T47D (cell line): ENCODE measurements around the gene HBP1.
A peak's percentile ranks its signal among the peaks of the same experiment; 100 is the strongest.

ENCODE experiments used
- DNase-seq, 2 experiments: peaks; one replicate each; pipeline versions ENCODE4 v3.0.0 to v3.0.0-alpha.2; 2011 to 2012; ENCODE audit warnings: low read depth in 1 of 2, low spot score in 1 of 2
- JUND ChIP-seq: IDR thresholded peaks from 2 replicates; pipeline ENCODE4 v1.6.1; 2012; ENCODE audit warnings: low read depth
- in situ Hi-C: cut with HindIII; loops from 2 replicates; pipeline ENCODE4 v1.10.0; 2016; ENCODE audit warnings: low sequenced_read_pairs, low pct_unique_long_range_greater_than_20kb

The HBP1 gene

GRCh38 chr7:107165341-107165740 lies 3.5 kb upstream of the HBP1 start:
- no peak for TF ChIP-seq JUND
- in situ Hi-C loops, result no loop called here
- DNase-seq, result no peak

GRCh38 chr7:107166736-107167426 lies 1.9 kb upstream of the HBP1 start:
- DNase-seq, result no peak
- no peak for TF ChIP-seq JUND
- in situ Hi-C loops, result no loop called here

DNA sequence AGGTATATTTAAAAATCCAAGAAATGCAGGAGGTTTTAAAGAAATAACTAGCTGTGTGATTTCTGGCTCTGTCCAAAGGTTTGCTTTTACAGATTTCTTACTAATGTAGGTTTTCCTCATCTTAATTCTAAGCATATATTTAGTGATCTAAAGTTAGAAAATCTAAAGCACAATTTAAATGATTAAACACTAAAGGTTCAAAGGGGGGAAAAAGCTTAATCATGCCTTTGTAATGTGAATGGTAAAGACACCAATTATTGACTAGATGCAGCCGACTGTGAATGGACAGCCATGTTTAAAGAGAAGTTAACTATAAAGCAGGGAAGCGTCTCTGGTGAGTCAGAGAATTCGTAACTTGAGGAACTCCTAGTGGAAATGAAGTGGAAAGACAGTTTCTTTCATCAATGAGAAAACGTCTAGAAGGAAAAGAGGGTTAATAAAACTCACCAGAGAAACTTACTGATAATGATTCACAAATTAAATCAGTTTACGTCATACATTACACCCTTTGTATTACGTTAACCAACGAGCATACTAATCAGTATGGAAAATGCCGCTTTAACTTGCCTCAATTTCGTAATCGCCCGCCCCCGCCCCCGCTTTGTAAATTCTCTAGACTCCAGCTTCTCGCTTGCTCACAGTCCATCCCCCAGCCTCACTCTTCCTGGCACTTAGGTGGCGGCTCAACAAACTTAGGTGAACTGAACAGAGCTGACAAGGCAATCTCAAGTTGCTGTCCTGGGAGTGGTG lies 1.1 kb upstream of the HBP1 start:
- in situ Hi-C loops, result no loop called here
- TF ChIP-seq JUND, result no peak
- peak; percentile 24 to 80 for DNase-seq

DNA sequence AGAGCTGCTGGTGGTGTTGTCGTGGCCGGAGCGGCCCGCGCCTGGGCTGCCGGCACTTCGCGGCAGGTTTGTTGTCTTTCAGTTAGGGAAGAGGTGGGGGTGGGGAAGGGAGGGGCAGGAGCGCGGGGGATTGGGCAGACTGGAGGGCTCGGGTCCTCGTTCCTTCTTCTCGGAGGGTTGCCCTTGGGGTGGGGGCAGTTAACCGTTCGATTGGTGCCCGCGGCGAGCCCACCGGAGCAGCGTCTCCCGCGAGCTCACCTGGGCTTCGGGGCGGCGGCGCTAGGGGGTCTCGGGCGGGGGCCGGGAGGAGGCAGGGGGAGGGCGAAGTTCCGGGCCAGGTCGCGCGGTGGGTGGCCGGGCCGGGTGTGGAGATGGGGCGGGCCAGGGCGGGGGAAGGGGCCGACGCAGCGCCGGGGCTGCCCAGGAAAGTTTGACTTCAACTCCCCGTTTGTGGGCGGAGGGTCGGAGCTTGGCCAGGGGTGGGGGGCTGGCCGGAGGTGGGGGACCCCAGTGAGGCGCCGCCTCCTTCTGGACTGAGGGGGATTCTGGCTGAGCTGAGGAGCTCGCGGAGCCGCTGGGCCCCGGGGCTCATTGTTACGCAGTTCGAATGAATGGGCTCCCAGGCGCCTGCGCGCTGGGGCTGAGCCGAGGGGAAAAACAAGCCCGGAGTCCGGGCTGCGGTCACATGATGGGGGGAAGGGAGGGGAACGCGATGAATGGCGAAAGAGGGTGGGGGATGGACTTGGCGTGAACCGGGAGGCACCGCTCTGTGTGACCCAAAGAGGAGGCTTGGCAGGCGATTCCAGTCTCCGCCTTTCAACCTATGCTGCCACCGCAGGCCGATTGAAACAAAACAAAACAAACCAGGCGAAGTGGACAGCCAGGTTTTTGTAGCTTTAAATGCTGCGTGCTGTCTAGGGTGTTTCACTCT lies 582 bp downstream of the HBP1 start:
- TF ChIP-seq JUND, result no peak
- in situ Hi-C loops, result no loop called here
- DNase-seq, result peak; percentile 72 to 97

DNA sequence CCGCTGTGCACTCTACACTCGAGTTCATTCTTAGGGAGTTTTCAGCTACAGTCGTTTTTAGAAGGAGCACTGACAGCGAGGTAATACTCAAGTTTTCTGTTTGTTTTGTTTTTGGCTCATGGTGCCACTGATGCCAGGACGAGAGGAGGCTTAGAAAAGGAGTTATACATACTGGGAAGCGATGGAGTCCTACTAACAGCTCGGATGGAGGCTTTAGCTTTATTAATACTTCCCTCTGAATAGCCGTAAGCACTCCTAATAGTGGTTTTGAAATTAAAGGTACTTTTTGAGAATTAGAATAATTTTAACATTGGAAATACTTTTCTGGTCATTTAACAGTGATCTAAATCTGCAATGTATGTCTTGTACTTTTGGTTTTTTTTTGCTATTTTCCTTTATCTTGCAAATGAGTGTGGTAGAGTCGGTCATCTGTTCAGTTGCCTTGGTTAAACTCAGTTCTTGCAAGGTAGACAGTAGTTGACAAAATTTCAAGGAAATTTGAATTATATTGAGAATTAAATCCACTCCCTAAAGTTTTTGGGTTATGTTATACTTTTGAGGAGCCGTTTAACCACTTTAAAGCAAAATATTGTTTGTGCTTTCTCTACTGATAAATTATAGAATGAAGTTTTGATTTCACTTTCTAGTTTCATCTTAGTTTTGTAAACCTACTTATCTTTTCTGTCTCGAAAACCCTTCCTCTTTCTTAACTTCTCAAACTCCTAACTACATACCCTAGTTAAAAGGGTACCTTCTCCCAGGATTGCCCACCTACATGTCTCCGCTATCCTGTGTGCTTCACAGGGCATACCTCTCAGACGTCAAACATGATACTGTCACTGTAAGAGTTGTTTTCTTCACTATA lies 1.5 kb downstream of the HBP1 start:
- no peak for TF ChIP-seq JUND
- DNase-seq, result no peak
- in situ Hi-C loops, result no loop called here

GRCh38 chr7:107171496-107171895 lies 2.7 kb downstream of the HBP1 start:
- in situ Hi-C loops, result no loop called here
- TF ChIP-seq JUND, result no peak
- DNase-seq, result no peak

DNA sequence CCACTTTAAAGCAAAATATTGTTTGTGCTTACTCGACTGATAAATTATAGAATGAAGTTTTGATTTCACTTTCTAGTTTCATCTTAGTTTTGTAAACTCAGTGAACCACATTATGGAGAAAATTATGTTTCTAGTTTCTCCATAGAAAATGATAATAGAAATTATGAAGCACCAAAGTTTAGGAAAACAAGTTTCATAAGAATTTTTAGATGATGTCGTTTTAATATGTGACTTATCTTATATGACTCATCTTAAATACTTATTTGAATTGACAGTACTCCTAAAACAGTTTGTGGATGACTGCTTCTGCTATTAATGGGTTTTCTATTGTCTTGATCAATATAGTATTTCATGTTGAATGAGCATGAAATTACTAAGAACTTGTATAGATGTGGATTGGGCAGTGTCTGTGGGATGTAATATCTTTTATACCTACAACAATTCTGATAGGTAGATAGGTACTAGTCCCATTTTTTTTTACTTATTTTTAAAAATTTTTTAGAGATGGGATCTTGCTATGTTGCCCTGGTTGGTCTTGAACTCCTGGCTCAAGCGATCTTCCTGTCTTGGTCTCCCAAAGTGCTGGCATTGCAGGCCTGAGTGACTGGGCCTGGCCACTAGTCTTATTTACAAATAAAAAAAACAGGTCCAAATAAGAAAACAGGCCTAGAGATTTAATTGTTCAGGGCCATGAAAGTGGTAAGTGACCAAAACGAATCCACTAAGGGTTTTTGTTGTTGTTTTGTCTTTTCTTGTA lies 3.7 kb downstream of the HBP1 start:
- no peak for TF ChIP-seq JUND
- no peak for DNase-seq
- in situ Hi-C loops, result no loop called here

DNA sequence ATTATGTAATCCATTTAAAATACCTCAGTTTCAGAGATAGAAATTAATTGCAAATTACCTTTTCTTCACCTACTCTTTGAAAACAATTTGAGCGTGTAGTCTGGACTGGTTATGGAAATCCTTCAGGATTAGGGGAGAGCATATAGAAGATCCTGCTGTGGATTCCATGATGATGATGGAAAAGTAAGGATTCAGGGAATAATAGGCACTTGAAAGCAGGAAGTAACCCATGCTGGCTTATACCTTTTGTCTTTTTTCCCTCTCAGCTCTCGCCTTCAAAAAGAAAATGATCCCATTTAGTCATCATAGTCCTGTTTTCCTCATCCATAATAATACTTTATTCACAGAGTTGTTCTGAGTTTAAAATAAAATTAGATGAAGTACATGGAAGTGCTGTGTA lies 4.4 kb downstream of the HBP1 start:
- in situ Hi-C loops, result no loop called here
- no peak for DNase-seq
- no peak for TF ChIP-seq JUND

- in situ Hi-C loops, result no loop called here
- no peak for TF ChIP-seq JUND
- DNase-seq, result no peak
Measured at GRCh38 chr7:107173691-107174406, 5.0 kb downstream of the HBP1 start.

GRCh38 chr7:107179326-107180164 lies 10.7 kb downstream of the HBP1 start:
- DNase-seq, result no peak
- TF ChIP-seq JUND, result no peak
- in situ Hi-C loops, result no loop called here
